Fibroblast of the aortic adventitia (primary cell): ENCODE data around the gene METTL13. TPM values are rescaled to one million over a fixed set of nuclear protein-coding genes. Genes with fewer than 3 reads are reported as not detected.
A peak's percentile ranks its signal among the peaks of the same experiment; 100 is the strongest.

Experiments used
- DNase-seq: peaks from one replicate; pipeline ENCODE4 v3.0.0-alpha.2; 2010; ENCODE audit warnings: low read depth
- H3K4me3 ChIP-seq: 2 replicates; pipeline ENCODE4 v1.5.1; 2011; ENCODE audit warnings: low read depth, mild to moderate bottlenecking, control low read depth, low read length, moderate library complexity
- total RNA-seq: library from RNA; depleted of rRNA; stranded (reverse); fragments of >200 nt; gene quantifications from 2 replicates; pipeline ENCODE4 v1.2.3, GENCODE V29; 2012; ENCODE audit warnings: low replicate concordance
- TF ChIP-seq, protein P1 (sequence below): IDR thresholded peaks from 2 replicates; pipeline ENCODE4 v1.5.1; 2011; ENCODE audit warnings: mild to moderate bottlenecking, low read length, control low read depth, inconsistent platforms; ENCODE audit not compliant: insufficient read depth

METTL13 gene
- total RNA-seq, 1 donor = 15.8 TPM

DNA sequence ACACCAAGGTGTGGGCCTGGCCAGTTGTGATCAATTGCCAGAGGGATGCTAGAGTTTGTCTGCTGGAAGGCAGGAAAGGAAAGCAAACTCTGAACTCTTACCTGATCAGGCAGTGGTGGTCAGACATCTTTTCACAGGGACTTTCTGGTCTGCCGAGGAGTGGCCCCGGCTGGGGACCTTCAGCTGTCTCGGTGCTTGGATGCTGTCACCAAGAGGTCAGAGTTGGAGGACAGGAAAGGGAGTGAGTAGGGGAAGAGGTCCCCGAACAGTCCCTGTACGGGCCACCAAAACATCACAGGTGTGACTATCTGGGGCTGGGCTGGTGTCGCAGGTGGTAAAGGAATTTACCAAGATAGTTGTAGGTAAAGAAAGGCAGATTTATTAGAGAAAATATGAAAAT, 17.7 kb upstream of the METTL13 start:
- no peak for DNase-seq
- no peak overlapping the region for H3K4me3 ChIP-seq

DNA sequence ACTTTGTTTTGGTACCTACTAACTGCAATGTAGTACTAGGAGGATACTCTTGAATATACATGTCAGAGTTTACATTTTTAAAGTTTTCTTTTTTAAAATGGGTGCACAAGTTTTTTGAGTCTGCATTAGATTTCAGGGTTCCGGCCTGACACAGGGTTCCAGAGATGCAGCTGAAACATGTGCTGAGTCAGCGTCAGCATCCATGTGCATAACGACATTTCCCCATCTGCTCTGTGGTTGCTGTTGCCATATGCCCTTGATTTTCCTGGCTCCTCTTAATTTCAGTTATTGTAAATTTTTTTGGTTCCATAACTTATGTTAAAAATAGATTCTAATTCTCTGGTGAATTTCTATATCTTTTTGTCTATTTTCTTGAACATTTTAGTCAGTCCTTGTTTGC, 12.3 kb upstream of the METTL13 start:
- no peak overlapping the region for H3K4me3 ChIP-seq
- no peak for DNase-seq
- TF ChIP-seq, protein P1, sequence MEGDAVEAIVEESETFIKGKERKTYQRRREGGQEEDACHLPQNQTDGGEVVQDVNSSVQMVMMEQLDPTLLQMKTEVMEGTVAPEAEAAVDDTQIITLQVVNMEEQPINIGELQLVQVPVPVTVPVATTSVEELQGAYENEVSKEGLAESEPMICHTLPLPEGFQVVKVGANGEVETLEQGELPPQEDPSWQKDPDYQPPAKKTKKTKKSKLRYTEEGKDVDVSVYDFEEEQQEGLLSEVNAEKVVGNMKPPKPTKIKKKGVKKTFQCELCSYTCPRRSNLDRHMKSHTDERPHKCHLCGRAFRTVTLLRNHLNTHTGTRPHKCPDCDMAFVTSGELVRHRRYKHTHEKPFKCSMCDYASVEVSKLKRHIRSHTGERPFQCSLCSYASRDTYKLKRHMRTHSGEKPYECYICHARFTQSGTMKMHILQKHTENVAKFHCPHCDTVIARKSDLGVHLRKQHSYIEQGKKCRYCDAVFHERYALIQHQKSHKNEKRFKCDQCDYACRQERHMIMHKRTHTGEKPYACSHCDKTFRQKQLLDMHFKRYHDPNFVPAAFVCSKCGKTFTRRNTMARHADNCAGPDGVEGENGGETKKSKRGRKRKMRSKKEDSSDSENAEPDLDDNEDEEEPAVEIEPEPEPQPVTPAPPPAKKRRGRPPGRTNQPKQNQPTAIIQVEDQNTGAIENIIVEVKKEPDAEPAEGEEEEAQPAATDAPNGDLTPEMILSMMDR = no peak

More for the DNA sequence above, 17.7 kb upstream of the METTL13 start:
- TF ChIP-seq, protein P1 = no peak

DNA sequence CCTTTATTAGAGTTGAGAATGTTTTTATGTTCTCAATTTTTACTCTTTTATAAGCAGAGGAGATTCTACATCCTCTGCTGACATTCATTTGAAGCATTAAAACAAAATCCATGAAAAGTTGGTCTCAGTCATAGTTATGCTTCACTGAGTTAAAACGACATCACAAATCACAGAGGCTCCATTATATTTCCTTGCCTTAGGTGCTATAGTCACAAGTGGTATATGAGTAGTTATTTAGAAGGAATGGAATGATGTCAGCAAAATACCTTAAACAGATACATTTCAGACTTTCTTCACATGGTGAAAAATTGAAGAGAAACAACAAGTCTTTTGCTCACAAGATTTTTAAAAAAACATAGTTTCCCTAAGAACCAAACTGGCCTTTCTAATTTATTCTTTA, 11.7 kb upstream of the METTL13 start:
- TF ChIP-seq, protein P1 = no peak
- no peak overlapping the region for H3K4me3 ChIP-seq
- DNase-seq = no peak

DNA sequence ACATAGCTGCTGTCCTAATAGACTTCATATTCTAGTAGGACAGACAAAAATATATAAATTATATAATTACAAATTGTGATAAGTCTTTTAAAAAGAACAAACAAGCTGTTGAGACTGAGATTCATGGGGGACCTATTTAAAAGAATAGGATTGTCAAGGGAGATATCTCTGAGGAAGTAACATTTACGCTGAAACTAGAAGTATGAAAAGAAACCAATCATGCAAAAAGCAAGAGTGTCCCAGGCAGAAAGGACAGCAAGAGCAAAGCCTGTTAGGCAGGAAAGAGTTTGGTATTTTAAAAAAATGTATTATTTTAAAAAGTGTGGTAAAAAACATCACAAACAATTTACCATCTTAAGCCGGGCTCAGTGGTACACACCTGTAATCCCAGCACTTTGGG, 9.1 kb upstream of the METTL13 start:
- TF ChIP-seq, protein P1 = no peak
- no peak overlapping the region for H3K4me3 ChIP-seq
- DNase-seq = no peak

DNA sequence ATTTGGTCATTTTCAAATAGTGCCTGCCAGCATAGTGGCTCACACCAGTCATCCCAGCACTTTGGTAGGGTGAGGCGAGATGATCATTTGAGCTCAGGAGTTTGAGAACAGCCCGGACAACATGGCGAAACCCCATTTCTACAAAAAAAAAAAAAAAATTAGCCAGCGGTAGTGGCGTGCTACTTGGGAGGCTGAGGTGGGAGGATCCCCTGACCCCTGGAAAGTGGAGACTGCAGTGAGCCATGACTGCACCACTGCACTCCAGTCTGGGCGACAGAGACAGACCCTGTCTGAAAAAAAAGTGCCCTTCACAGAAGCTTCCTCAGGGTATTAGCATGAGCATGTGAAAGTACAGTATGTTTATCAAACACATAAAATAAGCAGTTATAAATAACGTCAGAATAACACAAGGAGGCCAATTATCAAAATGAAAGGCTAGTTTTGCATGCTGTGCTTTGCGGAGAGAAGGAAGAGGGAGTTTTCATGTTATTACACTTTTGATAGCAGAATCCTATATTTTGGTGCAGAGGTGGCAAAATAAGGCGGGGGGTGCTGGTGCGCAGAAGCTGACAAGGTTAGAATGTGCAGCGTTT, 781 bp upstream of the METTL13 start:
- TF ChIP-seq, protein P1 = no peak

DNA sequence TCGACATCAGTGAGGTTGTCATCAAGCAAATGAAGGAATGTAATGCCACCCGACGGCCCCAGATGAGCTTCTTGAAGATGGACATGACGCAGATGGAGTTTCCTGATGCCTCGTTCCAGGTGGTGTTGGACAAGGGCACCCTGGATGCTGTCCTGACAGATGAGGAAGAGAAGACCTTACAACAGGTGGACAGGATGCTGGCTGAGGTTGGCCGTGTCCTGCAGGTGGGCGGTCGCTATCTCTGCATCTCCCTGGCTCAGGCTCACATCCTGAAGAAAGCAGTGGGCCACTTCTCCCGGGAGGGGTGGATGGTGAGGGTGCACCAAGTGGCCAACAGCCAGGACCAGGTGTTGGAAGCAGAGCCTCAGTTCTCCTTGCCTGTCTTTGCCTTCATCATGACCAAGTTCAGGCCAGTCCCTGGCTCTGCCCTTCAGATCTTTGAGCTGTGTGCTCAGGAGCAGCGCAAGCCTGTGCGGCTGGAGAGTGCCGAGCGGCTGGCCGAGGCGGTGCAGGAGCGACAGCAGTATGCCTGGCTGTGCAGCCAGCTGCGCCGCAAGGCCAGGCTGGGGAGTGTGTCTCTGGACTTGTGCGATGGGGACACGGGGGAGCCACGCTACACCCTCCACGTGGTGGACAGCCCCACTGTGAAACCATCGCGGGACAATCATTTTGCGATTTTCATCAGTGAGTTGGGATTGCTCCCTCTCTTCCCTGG, 2.5 kb downstream of the METTL13 start:
- H3K4me3 ChIP-seq = no peak overlapping the region
- no peak for DNase-seq

More for the DNA sequence above, 781 bp upstream of the METTL13 start:
- no peak for DNase-seq
- H3K4me3 ChIP-seq = peak overlapping the region; percentile 69

More for the DNA sequence above, 2.5 kb downstream of the METTL13 start:
- TF ChIP-seq, protein P1 = no peak
